ENCODE measurements around the gene SEC31A. TPM values are rescaled to one million over a fixed set of nuclear protein-coding genes. Genes with fewer than 3 reads are reported as not detected.

SEC31A gene
- polyA plus RNA-seq, 1 experiment, result 451 TPM

GRCh38 chr4:82900066-82900410 is 9.1 kb upstream of the SEC31A start:
- H3K36me3 ChIP-seq (ENCODE audit: control insufficient read depth, insufficient read depth, low read length), result no peaks in the 10 kb centered on the region
- CTCF ChIA-PET, result interaction anchor here (0.7 kb wide), 1 partner anchor 10 kb away, joined by 3 read pairs; no protein-coding TSS in a partner anchor
- peak overlapping the region; percentile 68 for H3K4me3 ChIP-seq (ENCODE audit: low read depth, low read length)
- POLR2A ChIA-PET, result interaction anchor here (0.6 to 1.9 kb wide), 2 partner anchors 10 to 135 kb away, joined by 6 to 15 read pairs; partner anchors contain the start of gene COPS4
- TF ChIP-seq, protein P1, sequence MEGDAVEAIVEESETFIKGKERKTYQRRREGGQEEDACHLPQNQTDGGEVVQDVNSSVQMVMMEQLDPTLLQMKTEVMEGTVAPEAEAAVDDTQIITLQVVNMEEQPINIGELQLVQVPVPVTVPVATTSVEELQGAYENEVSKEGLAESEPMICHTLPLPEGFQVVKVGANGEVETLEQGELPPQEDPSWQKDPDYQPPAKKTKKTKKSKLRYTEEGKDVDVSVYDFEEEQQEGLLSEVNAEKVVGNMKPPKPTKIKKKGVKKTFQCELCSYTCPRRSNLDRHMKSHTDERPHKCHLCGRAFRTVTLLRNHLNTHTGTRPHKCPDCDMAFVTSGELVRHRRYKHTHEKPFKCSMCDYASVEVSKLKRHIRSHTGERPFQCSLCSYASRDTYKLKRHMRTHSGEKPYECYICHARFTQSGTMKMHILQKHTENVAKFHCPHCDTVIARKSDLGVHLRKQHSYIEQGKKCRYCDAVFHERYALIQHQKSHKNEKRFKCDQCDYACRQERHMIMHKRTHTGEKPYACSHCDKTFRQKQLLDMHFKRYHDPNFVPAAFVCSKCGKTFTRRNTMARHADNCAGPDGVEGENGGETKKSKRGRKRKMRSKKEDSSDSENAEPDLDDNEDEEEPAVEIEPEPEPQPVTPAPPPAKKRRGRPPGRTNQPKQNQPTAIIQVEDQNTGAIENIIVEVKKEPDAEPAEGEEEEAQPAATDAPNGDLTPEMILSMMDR (IDR thresholded peaks at IDR 0.05; ENCODE audit: insufficient read depth, low read depth, low read length), result no peak
- DNase-seq (ENCODE audit: low read depth), result no peak
- no peaks in the 10 kb centered on the region for H3K27me3 ChIP-seq (ENCODE audit: control insufficient read depth, insufficient read depth, low read length)

DNA sequence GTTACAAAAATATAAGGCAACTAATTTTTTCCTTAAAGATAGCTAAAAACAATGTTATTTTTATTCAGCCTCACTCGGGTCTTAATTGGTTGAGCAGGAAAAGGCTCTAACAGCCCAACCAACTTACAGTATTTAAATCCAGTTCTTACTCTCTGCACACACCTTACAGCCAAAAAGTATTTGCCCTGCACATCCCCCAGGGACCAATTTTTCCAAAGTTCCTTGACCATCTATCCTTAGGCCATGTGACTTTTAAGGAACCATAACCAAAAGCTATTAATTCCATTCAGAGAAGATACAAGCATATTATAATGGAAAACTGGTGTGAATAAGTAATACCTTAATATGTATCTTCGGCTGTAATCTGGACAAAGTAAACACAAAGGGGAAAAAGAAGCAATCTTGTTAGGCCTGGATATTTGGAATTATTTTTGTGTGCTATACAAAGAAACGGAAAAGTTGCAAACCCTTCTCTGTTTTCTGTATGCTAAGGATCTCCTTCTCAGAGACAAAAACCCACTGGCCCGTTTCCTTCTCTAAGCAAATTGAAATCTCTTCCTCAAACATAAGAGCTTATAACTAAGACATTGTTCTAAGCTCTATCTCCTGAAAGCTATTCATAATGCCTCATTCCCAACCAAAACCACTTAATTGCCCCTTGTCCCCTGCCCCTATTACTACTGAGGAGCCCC is 8.6 kb upstream of the SEC31A start:
- DNase-seq (ENCODE audit: low read depth), result no peak
- no peaks in the 10 kb centered on the region for H3K36me3 ChIP-seq (ENCODE audit: control insufficient read depth, insufficient read depth, low read length)
- H3K4me3 ChIP-seq (ENCODE audit: low read depth, low read length), result peak overlapping the region; percentile 68
- ChIA-PET CTCF (interaction anchor here (0.7 to 1.3 kb wide), 3 partner anchors 10 to 59 kb away, joined by 3 read pairs; no protein-coding TSS in a partner anchor), POLR2A (interaction anchor here (0.6 to 1.9 kb wide), 2 partner anchors 10 to 135 kb away, joined by 6 to 15 read pairs; partner anchors contain the start of gene COPS4)
- TF ChIP-seq, protein P1 (IDR thresholded peaks at IDR 0.05; ENCODE audit: insufficient read depth, low read depth, low read length), result no peak
- H3K27me3 ChIP-seq (ENCODE audit: control insufficient read depth, insufficient read depth, low read length), result no peaks in the 10 kb centered on the region

DNA sequence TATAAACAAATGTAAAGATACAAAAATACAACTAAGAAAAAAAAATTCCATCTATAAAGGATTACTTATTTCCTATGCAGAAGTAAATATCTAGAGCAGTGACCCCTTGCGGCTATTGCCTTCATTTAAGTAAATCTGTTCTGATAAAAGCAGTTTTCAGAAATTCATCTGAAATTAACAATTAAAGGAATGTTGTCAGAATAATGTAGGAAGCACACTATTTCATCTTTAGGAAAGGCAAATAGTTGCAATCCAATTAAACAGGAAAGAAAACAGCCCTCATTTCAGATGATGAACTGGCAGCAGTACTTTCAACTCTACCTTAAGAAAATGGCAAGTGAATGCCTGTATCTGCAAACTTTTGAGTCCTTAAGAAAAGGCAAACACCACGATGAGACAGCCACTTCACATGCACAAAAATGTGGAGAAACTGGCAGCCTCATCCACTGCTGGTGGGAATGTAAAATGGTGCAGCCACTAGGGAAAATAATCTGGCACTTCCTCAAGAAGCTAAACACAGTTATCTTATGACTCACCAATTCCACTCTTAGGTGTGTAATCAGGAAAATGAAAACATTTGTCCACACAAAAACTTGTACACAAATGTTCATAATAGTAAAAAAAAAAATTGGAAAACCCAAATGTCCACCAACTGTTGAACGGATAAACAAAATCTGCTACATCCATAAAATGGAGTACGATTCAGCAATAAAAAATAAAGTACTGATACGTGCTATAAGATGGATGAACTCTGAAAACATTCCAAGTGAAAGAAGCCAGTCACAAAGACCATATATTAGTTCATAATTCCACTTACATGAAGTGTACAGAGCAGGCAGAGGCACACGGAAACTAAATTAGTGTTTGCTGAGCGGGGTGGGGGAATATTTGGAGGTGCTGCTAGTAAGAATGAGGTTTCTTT is 7.6 kb upstream of the SEC31A start:
- ChIA-PET CTCF (interaction anchor here (0.5 to 1.3 kb wide), 4 partner anchors 17 to 960 kb away, joined by 3 read pairs; no protein-coding TSS in a partner anchor), POLR2A (interaction anchor here (0.7 kb wide), 1 partner anchor 9 kb away, joined by 5 read pairs; no protein-coding TSS in a partner anchor)
- DNase-seq (ENCODE audit: low read depth), result peak; percentile 53
- Histone ChIP-seq H3K27me3 (ENCODE audit: control insufficient read depth, insufficient read depth, low read length) (no peaks in the 10 kb centered on the region), H3K4me3 (ENCODE audit: low read depth, low read length) (peak overlapping the region; percentile 68), H3K36me3 (ENCODE audit: control insufficient read depth, insufficient read depth, low read length) (peaks cover 3% of the 10 kb centered on the region)
- TF ChIP-seq, protein P1 (IDR thresholded peaks at IDR 0.05; ENCODE audit: insufficient read depth, low read depth, low read length), result peak; percentile 38

DNA sequence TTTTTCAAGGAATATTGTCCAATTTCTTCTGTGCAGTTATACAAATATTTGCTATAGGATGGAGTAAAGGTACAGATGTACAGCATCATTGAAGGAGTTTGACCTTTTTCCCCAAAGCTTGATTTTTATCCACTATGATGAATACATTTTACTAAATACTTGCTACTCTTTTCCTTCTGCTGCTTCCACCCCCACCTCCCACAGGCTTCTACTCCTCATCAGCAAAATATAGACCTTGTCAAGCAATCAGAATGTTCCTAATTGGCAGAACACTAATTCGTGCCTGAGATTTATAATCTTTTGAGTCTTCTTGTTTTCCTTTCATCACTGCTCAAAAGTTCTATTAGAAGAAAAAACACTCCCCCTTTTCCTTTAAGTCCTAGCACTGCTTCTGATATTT is 5.8 kb upstream of the SEC31A start:
- TF ChIP-seq, protein P1 (IDR thresholded peaks at IDR 0.05; ENCODE audit: insufficient read depth, low read depth, low read length), result no peak
- Histone ChIP-seq H3K4me3 (ENCODE audit: low read depth, low read length) (no peak overlapping the region), H3K36me3 (ENCODE audit: control insufficient read depth, insufficient read depth, low read length) (peaks cover 3% of the 10 kb centered on the region), H3K27me3 (ENCODE audit: control insufficient read depth, insufficient read depth, low read length) (no peaks in the 10 kb centered on the region)
- POLR2A ChIA-PET, result no interaction called here
- CTCF ChIA-PET, result no interaction called here
- DNase-seq (ENCODE audit: low read depth), result no peak

DNA sequence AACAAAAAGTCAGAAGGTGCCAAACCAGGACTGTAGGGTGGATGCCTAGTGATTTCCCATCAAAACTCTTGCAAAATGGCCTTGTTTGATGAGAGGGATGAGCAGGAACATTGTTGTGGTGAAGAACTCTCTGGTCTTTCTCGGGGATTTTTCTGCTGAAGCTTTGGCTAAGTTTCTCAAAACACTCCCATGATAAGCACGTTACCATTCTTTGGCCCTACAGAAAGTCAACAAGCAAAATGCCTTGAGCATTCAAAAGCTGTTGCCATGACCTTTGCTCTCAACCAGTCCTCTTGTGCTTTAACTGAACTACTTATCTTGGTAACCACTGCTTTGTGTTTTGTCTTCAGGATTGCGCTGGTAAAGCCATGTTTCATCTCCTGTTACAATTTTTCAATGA is 3.0 kb upstream of the SEC31A start:
- TF ChIP-seq, protein P1 (IDR thresholded peaks at IDR 0.05; ENCODE audit: insufficient read depth, low read depth, low read length), result no peak
- no peak for DNase-seq (ENCODE audit: low read depth)

More for the DNA sequence above, 3.0 kb upstream of the SEC31A start:
- Histone ChIP-seq H3K27me3 (ENCODE audit: control insufficient read depth, insufficient read depth, low read length) (no peaks in the 10 kb centered on the region), H3K4me3 (ENCODE audit: low read depth, low read length) (no peak overlapping the region), H3K36me3 (ENCODE audit: control insufficient read depth, insufficient read depth, low read length) (peaks cover 3% of the 10 kb centered on the region)
- ChIA-PET CTCF (no interaction called here), POLR2A (no interaction called here)
